HG02610 (cell line): ENCODE data around the gene USP6NL.
"Not testable (repeated sequence)": the region's sequence is repeated elsewhere in the genome, so short reads cannot be mapped to it uniquely, and the experiment has no call there.

ENCODE experiments used
- ATAC-seq: cut with Tn5 transposase; IDR thresholded peaks from one replicate; pipeline ENCODE4 v1.9.1; 2021; ENCODE audit warnings: mild to moderate bottlenecking, moderate library complexity; ENCODE audit not compliant: unreplicated experiment

The USP6NL gene

GRCh38 chr10:11520892-11521291, 90.6 kb downstream of the USP6NL start:
- ATAC-seq = no peak

DNA sequence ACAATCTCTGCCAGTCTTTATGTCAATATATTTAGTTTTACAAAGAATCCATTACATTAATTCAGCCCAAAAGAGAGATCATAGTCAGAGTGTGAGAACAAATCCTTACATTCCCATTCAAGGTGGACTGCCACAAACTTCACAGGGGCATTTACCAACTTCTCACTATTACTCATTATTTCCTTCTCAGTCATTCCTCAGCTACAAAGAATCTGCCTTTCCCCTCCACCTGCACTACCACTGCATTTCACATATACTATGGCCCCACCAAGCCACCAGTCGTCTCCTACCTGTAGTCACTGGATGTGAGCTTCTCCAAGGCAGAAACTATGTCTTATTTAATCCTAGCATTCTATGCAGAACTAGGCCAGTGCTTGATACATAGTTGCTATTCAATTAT, 94.3 kb downstream of the USP6NL start:
- peak; percentile 75 for ATAC-seq

DNA sequence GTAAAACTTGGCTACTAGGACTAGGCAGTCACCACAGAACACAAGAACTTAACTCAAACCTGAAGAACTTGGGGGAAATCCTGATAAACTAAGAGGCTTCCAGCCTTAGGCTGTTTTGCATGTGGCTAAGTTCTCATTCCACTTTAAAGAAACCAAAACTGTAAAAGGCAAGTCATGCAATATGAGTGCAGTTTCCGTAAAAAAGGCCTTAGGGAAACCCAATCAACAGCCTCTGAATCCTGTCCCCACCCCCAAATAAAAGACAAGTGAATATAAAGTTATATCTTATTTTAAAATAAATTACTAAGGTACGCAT, 95.1 kb downstream of the USP6NL start:
- peak; percentile 59 for ATAC-seq

- peak; percentile 38 for ATAC-seq
Observed at GRCh38 chr10:11515596-11516430, 95.6 kb downstream of the USP6NL start.

GRCh38 chr10:11513727-11514126, 97.7 kb downstream of the USP6NL start:
- no peak for ATAC-seq

GRCh38 chr10:11512596-11512995, 98.9 kb downstream of the USP6NL start:
- ATAC-seq = no peak

GRCh38 chr10:11511321-11511720, 100.1 kb downstream of the USP6NL start:
- no peak for ATAC-seq

GRCh38 chr10:11510736-11511135, 100.7 kb downstream of the USP6NL start:
- no peak for ATAC-seq

DNA sequence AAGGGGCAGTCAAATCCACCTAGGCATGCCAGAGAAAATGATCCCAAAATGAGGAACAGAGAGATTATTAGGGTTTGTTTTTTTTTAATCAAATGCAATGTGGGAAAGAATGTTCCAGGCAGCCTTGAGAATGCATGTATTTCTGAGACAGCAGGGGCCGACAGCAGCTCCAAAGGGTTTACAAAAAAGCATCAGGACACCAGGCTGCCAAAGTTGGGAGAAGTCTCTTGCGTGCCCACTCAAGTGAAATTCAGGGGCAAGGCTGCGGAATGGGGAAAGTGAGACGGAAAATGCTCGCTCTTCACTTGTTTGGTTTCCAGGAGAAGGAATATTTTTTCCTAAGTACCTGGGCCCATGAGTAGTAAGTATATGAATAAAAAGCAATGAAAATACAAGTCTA, 101.2 kb downstream of the USP6NL start:
- no peak for ATAC-seq

- no peak for ATAC-seq
Observed at GRCh38 chr10:11509036-11509435, 102.4 kb downstream of the USP6NL start.

DNA sequence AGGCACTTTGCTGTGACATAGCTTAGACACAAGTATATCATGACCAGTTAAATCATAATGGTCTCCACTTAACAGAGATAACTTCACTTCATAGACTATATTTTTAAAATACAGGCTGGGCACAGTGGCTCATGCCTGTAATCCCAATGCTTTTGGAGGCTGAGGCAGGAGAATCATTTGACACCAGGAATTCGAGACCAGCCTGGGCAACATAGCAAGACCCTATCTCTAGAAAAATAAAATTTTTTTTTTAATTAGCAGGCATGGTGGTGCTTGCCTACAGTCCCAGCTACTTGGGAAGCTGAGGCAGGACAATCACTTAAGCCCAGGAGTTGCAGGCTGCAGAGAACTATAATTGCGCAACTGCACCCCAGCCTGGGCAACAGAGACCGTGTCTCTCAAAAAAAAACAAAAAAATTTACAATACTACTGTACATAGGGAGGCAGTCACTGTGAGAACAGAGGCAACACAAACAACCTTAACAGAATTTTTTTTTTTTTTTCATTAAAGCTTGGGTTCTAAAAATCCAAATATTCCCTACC, 105.1 kb downstream of the USP6NL start:
- no peak for ATAC-seq

DNA sequence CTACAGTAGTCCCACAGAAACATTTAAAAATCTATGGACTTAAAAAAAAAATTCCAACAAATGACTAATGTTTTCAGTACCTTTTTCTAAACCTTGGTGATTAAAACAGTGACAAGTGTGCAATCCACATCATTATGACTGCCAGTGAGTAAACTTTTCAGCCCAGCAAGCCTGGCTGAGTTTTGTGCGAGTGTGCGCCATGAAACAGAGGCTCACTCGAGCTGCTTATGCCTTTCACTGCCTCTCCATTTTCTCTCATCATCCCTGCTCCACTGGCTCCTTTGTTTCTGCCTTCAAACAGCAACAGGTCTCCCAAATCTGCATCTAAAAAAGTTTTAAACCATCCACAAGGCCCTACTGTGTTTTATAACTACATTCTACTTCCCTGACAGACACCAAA, 105.8 kb downstream of the USP6NL start:
- peak; percentile 91 for ATAC-seq

GRCh38 chr10:11504566-11505285, 106.7 kb downstream of the USP6NL start:
- ATAC-seq = no peak

- no peak for ATAC-seq
Observed at GRCh38 chr10:11501600-11501999, 109.8 kb downstream of the USP6NL start.

DNA sequence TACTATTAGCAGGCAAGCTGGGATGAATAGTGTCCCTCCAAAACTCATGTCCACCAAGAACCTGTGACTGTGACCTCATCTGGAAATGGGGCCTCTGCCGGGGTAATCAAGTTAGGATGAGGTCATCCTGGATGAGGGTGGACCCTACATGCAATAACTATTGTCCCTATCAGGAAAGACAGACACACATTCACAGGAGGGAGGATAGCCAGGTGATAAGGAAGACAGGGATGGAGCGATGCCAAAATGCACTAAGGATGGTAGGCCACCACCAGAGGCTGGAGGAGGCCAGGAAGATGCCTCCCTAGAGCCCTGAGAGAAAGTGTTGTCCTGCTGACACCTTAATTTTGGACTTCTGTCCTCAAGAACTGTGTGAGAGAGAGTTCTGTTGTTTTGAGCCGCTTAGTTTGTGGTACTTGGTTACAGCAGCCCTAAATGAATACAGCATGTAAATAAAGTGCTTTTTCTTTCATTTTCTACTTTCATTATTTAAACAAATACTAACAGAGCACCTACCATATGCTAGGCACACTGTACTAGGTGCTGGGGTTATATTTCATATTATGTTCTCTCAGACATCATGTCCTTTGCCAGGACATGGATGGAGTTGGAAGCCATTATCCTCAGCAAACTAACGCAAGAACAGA, 111.9 kb downstream of the USP6NL start:
- ATAC-seq = peak; percentile 69

GRCh38 chr10:11498399-11498798, 113.1 kb downstream of the USP6NL start:
- ATAC-seq = no peak

DNA sequence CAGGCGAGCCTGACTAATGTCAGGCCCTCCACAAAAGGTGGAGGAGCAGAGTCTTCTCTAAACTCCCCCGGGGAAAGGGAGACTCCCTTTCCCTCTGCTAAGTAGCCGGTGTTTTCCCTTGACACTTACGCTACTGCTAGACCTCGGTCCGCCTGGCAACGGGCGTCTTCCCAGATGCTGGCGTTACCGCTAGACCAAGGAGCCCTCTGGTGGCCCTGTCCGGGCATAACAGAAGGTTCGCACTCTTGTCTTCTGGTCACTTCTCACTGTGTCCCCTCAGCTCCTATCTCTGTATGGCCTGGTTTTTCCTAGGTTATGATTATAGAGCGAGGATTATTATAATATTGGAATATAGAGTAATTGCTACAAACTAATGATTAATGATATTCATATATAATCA, 116.5 kb downstream of the USP6NL start:
- ATAC-seq = not testable (repeated sequence)

- ATAC-seq = no peak
Observed at GRCh38 chr10:11493646-11494045, 117.8 kb downstream of the USP6NL start.

- no peak for ATAC-seq
Observed at GRCh38 chr10:11491087-11491486, 120.4 kb downstream of the USP6NL start.

DNA sequence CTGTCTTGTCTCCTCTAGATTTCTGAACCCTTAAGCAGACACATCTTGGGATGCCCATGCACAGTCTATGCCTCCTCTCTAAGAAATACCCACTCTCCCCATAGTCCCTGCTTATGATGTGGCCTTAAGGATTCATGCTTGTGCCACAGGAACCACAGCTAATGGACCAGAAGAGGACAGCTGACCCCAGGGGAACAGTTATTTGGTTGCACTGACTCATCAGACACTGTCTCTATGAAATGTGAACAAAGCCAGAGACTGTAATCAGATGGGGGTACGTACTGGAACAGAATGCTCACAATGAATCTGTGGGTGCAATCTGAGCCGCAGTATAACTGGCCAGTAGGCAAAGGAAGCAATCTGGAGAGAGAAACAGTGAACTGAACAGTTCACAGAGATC, 121.9 kb downstream of the USP6NL start:
- no peak for ATAC-seq

DNA sequence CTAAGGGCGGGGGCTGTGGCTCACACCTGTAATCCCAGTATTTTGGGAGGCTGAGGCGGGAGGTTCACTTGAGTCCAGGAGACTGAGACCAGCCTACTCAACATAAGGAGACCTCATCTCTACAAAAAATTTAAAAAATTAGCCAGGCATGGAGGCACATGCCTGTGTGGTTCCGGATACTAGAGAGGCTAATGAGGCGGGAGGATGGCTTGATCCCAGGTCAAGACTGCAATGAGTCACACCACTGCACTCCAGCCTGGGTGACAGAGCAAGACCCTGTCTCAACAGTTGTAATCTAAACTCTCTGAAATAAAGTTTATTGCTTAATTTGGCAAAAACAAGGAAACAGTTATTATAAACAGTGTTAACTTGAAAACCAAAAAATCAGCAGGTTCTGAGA, 123.3 kb downstream of the USP6NL start:
- ATAC-seq = no peak
